Measurements from ENCODE around the gene ZNF638. TPM values are rescaled to one million over a fixed set of nuclear protein-coding genes. Genes with fewer than 3 reads are reported as not detected.

ZNF638 gene
- total RNA-seq, 1 donor from 2014 or later, result 93.0 TPM

- no peak for DNase-seq (ENCODE audit: low read depth, low spot score)
These were observed 4.8 kb downstream of the ZNF638 start for GRCh38 chr2:71336384-71336783.

- DNase-seq (ENCODE audit: low read depth, low spot score), result no peak
These were observed 5.2 kb downstream of the ZNF638 start for GRCh38 chr2:71336802-71337201.

- no peak for DNase-seq (ENCODE audit: low read depth, low spot score)
These were observed 6.2 kb downstream of the ZNF638 start for GRCh38 chr2:71337776-71338175.

GRCh38 chr2:71339685-71340084 lies 8.1 kb downstream of the ZNF638 start:
- no peak for DNase-seq (ENCODE audit: low read depth, low spot score)

- no peak for DNase-seq (ENCODE audit: low read depth, low spot score)
These were observed 8.6 kb downstream of the ZNF638 start for GRCh38 chr2:71340176-71340575.

GRCh38 chr2:71341645-71342044 lies 10.1 kb downstream of the ZNF638 start:
- no peak for DNase-seq (ENCODE audit: low read depth, low spot score)

GRCh38 chr2:71346065-71346464 lies 14.5 kb downstream of the ZNF638 start:
- DNase-seq (ENCODE audit: low read depth, low spot score), result no peak

GRCh38 chr2:71347517-71347916 lies 15.9 kb downstream of the ZNF638 start:
- DNase-seq (ENCODE audit: low read depth, low spot score), result no peak

GRCh38 chr2:71348302-71348701 lies 16.7 kb downstream of the ZNF638 start:
- DNase-seq (ENCODE audit: low read depth, low spot score), result no peak

- no peak for DNase-seq (ENCODE audit: low read depth, low spot score)
These were observed 21.7 kb downstream of the ZNF638 start for GRCh38 chr2:71353248-71353647.

- DNase-seq (ENCODE audit: low read depth, low spot score), result no peak
These were observed 27.5 kb downstream of the ZNF638 start for GRCh38 chr2:71358931-71359671.

- DNase-seq (ENCODE audit: low read depth, low spot score), result no peak
These were observed 28.9 kb downstream of the ZNF638 start for GRCh38 chr2:71360434-71360975.

GRCh38 chr2:71361631-71362030 lies 30.0 kb downstream of the ZNF638 start:
- DNase-seq (ENCODE audit: low read depth, low spot score), result no peak

GRCh38 chr2:71362447-71362846 lies 30.9 kb downstream of the ZNF638 start:
- no peak for DNase-seq (ENCODE audit: low read depth, low spot score)

GRCh38 chr2:71370015-71370414 lies 38.4 kb downstream of the ZNF638 start:
- DNase-seq (ENCODE audit: low read depth, low spot score), result no peak

- no peak for DNase-seq (ENCODE audit: low read depth, low spot score)
These were observed 40.5 kb downstream of the ZNF638 start for GRCh38 chr2:71372042-71372441.

GRCh38 chr2:71379086-71379485 lies 47.5 kb downstream of the ZNF638 start:
- no peak for DNase-seq (ENCODE audit: low read depth, low spot score)

GRCh38 chr2:71380665-71381064 lies 49.1 kb downstream of the ZNF638 start:
- no peak for DNase-seq (ENCODE audit: low read depth, low spot score)

- DNase-seq (ENCODE audit: low read depth, low spot score), result no peak
These were observed 53.4 kb downstream of the ZNF638 start for GRCh38 chr2:71385012-71385411.

GRCh38 chr2:71388214-71388613 lies 56.6 kb downstream of the ZNF638 start:
- no peak for DNase-seq (ENCODE audit: low read depth, low spot score)

- no peak for DNase-seq (ENCODE audit: low read depth, low spot score)
These were observed 57.9 kb downstream of the ZNF638 start for GRCh38 chr2:71389384-71390072.

GRCh38 chr2:71393216-71393615 lies 61.6 kb downstream of the ZNF638 start:
- DNase-seq (ENCODE audit: low read depth, low spot score), result no peak

GRCh38 chr2:71395471-71395870 lies 63.9 kb downstream of the ZNF638 start:
- no peak for DNase-seq (ENCODE audit: low read depth, low spot score)

Measured in pulmonary artery endothelial cell (primary cell).